DND-41 (cell line): ENCODE data around the gene TTLL11.

Experiments used
- EZH2 ChIP-seq: IDR thresholded peaks from 3 replicates; pipeline ENCODE4 v1.6.1; 2012; ENCODE audit warnings: borderline replicate concordance, low read depth, mild to moderate bottlenecking, moderate library complexity, low read length, inconsistent platforms; ENCODE audit not compliant: severe bottlenecking
- TF ChIP-seq, protein P1 (sequence below): IDR thresholded peaks from 2 replicates; pipeline ENCODE4 v1.5.1; 2012; ENCODE audit warnings: borderline replicate concordance, low read length, moderate library complexity, mild to moderate bottlenecking; ENCODE audit not compliant: poor library complexity, severe bottlenecking; ENCODE audit errors: extremely low read depth

DNA sequence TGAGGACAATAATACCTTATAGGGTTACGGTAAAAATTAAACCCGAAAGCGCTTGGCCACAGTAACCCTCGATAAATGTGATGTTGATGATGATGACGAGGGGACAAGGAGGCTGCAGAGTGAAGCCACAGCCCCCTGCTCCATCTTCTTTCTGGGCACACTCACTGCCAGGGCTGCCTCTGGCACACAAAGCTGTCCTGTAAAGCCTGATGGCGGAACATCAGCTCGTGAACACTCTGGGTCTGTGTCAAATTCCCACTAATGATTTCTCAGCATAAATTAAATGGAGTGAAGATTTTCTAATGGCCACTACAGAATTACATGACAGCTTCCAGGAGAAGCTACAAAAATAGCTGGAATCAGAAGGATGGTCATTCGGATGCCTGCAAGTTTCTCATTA lies 142.2 kb downstream of the TTLL11 start:
- TF ChIP-seq, protein P1, sequence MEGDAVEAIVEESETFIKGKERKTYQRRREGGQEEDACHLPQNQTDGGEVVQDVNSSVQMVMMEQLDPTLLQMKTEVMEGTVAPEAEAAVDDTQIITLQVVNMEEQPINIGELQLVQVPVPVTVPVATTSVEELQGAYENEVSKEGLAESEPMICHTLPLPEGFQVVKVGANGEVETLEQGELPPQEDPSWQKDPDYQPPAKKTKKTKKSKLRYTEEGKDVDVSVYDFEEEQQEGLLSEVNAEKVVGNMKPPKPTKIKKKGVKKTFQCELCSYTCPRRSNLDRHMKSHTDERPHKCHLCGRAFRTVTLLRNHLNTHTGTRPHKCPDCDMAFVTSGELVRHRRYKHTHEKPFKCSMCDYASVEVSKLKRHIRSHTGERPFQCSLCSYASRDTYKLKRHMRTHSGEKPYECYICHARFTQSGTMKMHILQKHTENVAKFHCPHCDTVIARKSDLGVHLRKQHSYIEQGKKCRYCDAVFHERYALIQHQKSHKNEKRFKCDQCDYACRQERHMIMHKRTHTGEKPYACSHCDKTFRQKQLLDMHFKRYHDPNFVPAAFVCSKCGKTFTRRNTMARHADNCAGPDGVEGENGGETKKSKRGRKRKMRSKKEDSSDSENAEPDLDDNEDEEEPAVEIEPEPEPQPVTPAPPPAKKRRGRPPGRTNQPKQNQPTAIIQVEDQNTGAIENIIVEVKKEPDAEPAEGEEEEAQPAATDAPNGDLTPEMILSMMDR = no peak
- no peak for TF ChIP-seq EZH2
